Smooth muscle cell (in vitro differentiated cells): ENCODE results near the gene PABPC1L. TPM values are rescaled to one million over a fixed set of nuclear protein-coding genes. Genes with fewer than 3 reads are reported as not detected.

ENCODE experiments used
- DNase-seq: peaks from one replicate; lab custom pipeline; 2025; ENCODE audit not compliant: unreplicated experiment; lab: John Stamatoyannopoulos, UW
- H2AFZ ChIP-seq: fragments of 200-600 bp; sonication (generic); 2 replicates; pipeline ENCODE4 v1.6.0; 2016; ENCODE audit warnings: antibody characterized with exemption, low read depth, mild to moderate bottlenecking
- H3F3A ChIP-seq: fragments of 200-600 bp; sonication (generic); 2 replicates; pipeline ENCODE4 v1.6.0; 2017; ENCODE audit warnings: antibody characterized with exemption, low read depth
- H3K27ac ChIP-seq: fragments of 200-600 bp; sonication (generic); 2 replicates; pipeline ENCODE4 v1.5.1; 2016; ENCODE audit warnings: low read depth, mild to moderate bottlenecking
- H3K27me3 ChIP-seq: fragments of 200-600 bp; sonication (generic); 2 replicates; pipeline ENCODE4 v1.6.1; 2016; ENCODE audit warnings: low read depth, mild to moderate bottlenecking
- H3K36me3 ChIP-seq: fragments of 200-600 bp; sonication (generic); 2 replicates; pipeline ENCODE4 v1.5.1; 2016; ENCODE audit warnings: low read depth
- H3K4me1 ChIP-seq: fragments of 200-600 bp; sonication (generic); 2 replicates; pipeline ENCODE4 v1.5.1; 2016; ENCODE audit warnings: low read depth
- H3K4me2 ChIP-seq: fragments of 200-600 bp; sonication (generic); 2 replicates; pipeline ENCODE4 v1.6.0; 2016; ENCODE audit warnings: mild to moderate bottlenecking
- H3K4me3 ChIP-seq: fragments of 200-600 bp; sonication (generic); 2 replicates; pipeline ENCODE4 v1.5.1; 2016; ENCODE audit warnings: mild to moderate bottlenecking
- H3K79me2 ChIP-seq: fragments of 200-600 bp; sonication (generic); 2 replicates; pipeline ENCODE4 v1.6.0; 2016; ENCODE audit warnings: low read depth, mild to moderate bottlenecking
- H3K9ac ChIP-seq: fragments of 200-600 bp; sonication (generic); 2 replicates; pipeline ENCODE4 v1.6.0; 2016; ENCODE audit warnings: low read depth
- H3K9me3 ChIP-seq: fragments of 200-600 bp; sonication (generic); replicated peaks from 2 replicates; pipeline ENCODE4 v1.5.1; 2016; ENCODE audit warnings: low read depth
- H4K20me1 ChIP-seq: fragments of 200-600 bp; sonication (generic); 2 replicates; pipeline ENCODE4 v1.6.0; 2016; ENCODE audit warnings: low read depth
- CTCF ChIP-seq: fragments of 200-600 bp; sonication (generic); IDR thresholded peaks from 2 replicates; pipeline ENCODE4 v1.5.1; 2017; ENCODE audit warnings: borderline replicate concordance, mild to moderate bottlenecking, antibody characterized with exemption; ENCODE audit not compliant: insufficient read depth, poor library complexity, severe bottlenecking
- WGBS: methylation state at CpG from one replicate; pipeline ENCODE4 v1.1.7; 2016; ENCODE audit warnings: low lambda C conversion rate; 5-methylcytosine and 5-hydroxymethylcytosine counted together
- polyA plus RNA-seq: library from polyadenylated mRNA; unstranded; fragments of >200 nt; fragmentation: Nextera tagmentation; extraction: Ambion mirVana; gene quantifications from 2 replicates; pipeline ENCODE4 v1.2.1, GENCODE V29; 2016
- total RNA-seq: library from RNA; depleted of rRNA; stranded (reverse); fragments of >200 nt; gene quantifications from 2 replicates; pipeline ENCODE4 v1.2.3, GENCODE V29; 2014

Gene PABPC1L
- total and polyA plus RNA-seq, 2 experiments from 2014 or later: 8.9 to 12.3 TPM

- Histone ChIP-seq H3K4me2 (no peak overlapping the region), H3K4me1 (no peaks in the 10 kb centered on the region), H2AFZ (no peak overlapping the region), H3K36me3 (no peaks in the 10 kb centered on the region), H4K20me1 (peaks cover 4% of the 10 kb centered on the region), H3K9ac (no peak overlapping the region), H3K27ac (no peak overlapping the region), H3K27me3 (no peaks in the 10 kb centered on the region), H3K4me3 (no peak overlapping the region), H3K79me2 (no peaks in the 10 kb centered on the region), H3F3A (no peaks in the 10 kb centered on the region), H3K9me3 (no peaks in the 10 kb centered on the region)
- TF ChIP-seq CTCF: no peak
- 96% methylated on average over 10 of the region's 10 CpGs for WGBS
- DNase-seq: no peak
Measured at GRCh38 chr20:44936510-44936909, 26.6 kb downstream of the PABPC1L start.

GRCh38 chr20:44938637-44939036, 28.8 kb downstream of the PABPC1L start:
- H3K27me3 ChIP-seq: no peaks in the 10 kb centered on the region
- WGBS: 94% methylated on average over 9 of the region's 9 CpGs
- no peaks in the 10 kb centered on the region for H3K36me3 ChIP-seq

GRCh38 chr20:44941120-44941691, 31.3 kb downstream of the PABPC1L start:
- no peak for TF ChIP-seq CTCF
- Histone ChIP-seq H3K27ac (no peak overlapping the region), H3K4me1 (no peaks in the 10 kb centered on the region), H3K9ac (no peak overlapping the region), H3F3A (peaks cover 6% of the 10 kb centered on the region), H3K36me3 (no peaks in the 10 kb centered on the region), H3K27me3 (no peaks in the 10 kb centered on the region), H3K4me2 (no peak overlapping the region), H4K20me1 (peaks cover 20% of the 10 kb centered on the region), H3K9me3 (no peaks in the 10 kb centered on the region), H3K79me2 (no peaks in the 10 kb centered on the region), H2AFZ (no peak overlapping the region), H3K4me3 (no peak overlapping the region)
- no peak for DNase-seq
- 88% methylated on average over 7 of the region's 7 CpGs for WGBS

More at GRCh38 chr20:44938637-44939036, 28.8 kb downstream of the PABPC1L start:
- Histone ChIP-seq H3K9ac (no peak overlapping the region), H2AFZ (no peak overlapping the region), H3K27ac (no peak overlapping the region), H3F3A (peaks cover 2% of the 10 kb centered on the region), H3K4me2 (no peak overlapping the region), H4K20me1 (peaks cover 9% of the 10 kb centered on the region), H3K9me3 (no peaks in the 10 kb centered on the region), H3K4me3 (no peak overlapping the region), H3K4me1 (no peaks in the 10 kb centered on the region), H3K79me2 (no peaks in the 10 kb centered on the region)
- no peak for DNase-seq
- no peak for TF ChIP-seq CTCF
